ENCODE measurements around the gene PRR19. TPM values are rescaled to one million over a fixed set of nuclear protein-coding genes. Genes with fewer than 3 reads are reported as not detected.

The PRR19 gene
- total RNA-seq, 1 experiment from 2014 or later, result 3.6 TPM

- no peak overlapping the region for H3K27ac ChIP-seq (ENCODE audit: low read depth, low read length, poor library complexity, severe bottlenecking)
Measured at GRCh38 chr19:42289556-42290041, 12.3 kb upstream of the PRR19 start.

GRCh38 chr19:42290136-42290522 lies 11.8 kb upstream of the PRR19 start:
- intact Hi-C loops (cut with micrococcal nuclease; ENCODE audit: unreplicated experiment), result no loop called here
- TF ChIP-seq CTCF (conservative IDR thresholded peaks at IDR 0.05; ENCODE audit: low read depth, low read length) (no peak), EZH2 (IDR thresholded peaks at IDR 0.05; ENCODE audit: borderline replicate concordance, low read depth, low read length, poor library complexity, severe bottlenecking) (no peak)
- no peak for DNase-seq (ENCODE audit: low spot score)
- CTCF ChIA-PET, result no interaction called here
- H3K4me1 ChIP-seq (ENCODE audit: insufficient read depth, low read length, poor library complexity, severe bottlenecking), result peaks cover 13% of the 10 kb centered on the region
- POLR2A ChIA-PET (ENCODE audit: low non-redundant PET), result no interaction called here
- no peaks in the 10 kb centered on the region for H3K9me3 ChIP-seq (ENCODE audit: low read depth, low read length, poor library complexity, severe bottlenecking)
- H3K27me3 ChIP-seq (replicated peaks; ENCODE audit: insufficient read depth, low read depth, low read length, poor library complexity), result no peaks in the 10 kb centered on the region
- peaks cover 85% of the 10 kb centered on the region for H3K36me3 ChIP-seq (ENCODE audit: insufficient read depth, low read length, poor library complexity, severe bottlenecking)
- H3K27ac ChIP-seq (ENCODE audit: low read depth, low read length, poor library complexity, severe bottlenecking), result no peak overlapping the region
- no TSS peak for BruUV-seq (replicated peaks)
- H3K4me3 ChIP-seq (ENCODE audit: low read depth, low read length, poor library complexity, severe bottlenecking), result no peak overlapping the region

More at GRCh38 chr19:42289556-42290041, 12.3 kb upstream of the PRR19 start:
- Histone ChIP-seq H3K36me3 (ENCODE audit: insufficient read depth, low read length, poor library complexity, severe bottlenecking) (peaks cover 79% of the 10 kb centered on the region), H3K27me3 (replicated peaks; ENCODE audit: insufficient read depth, low read depth, low read length, poor library complexity) (no peaks in the 10 kb centered on the region), H3K4me3 (ENCODE audit: low read depth, low read length, poor library complexity, severe bottlenecking) (no peak overlapping the region), H3K9me3 (ENCODE audit: low read depth, low read length, poor library complexity, severe bottlenecking) (no peaks in the 10 kb centered on the region), H3K4me1 (ENCODE audit: insufficient read depth, low read length, poor library complexity, severe bottlenecking) (peaks cover 18% of the 10 kb centered on the region)
- intact Hi-C loops (cut with micrococcal nuclease; ENCODE audit: unreplicated experiment), result no loop called here
- no peak for DNase-seq (ENCODE audit: low spot score)
- ChIA-PET POLR2A (ENCODE audit: low non-redundant PET) (no interaction called here), CTCF (no interaction called here)
- no peak for TF ChIP-seq EZH2 (IDR thresholded peaks at IDR 0.05; ENCODE audit: borderline replicate concordance, low read depth, low read length, poor library complexity, severe bottlenecking)
- no peak for TF ChIP-seq CTCF (conservative IDR thresholded peaks at IDR 0.05; ENCODE audit: low read depth, low read length)
- BruUV-seq (replicated peaks), result no TSS peak

DNA sequence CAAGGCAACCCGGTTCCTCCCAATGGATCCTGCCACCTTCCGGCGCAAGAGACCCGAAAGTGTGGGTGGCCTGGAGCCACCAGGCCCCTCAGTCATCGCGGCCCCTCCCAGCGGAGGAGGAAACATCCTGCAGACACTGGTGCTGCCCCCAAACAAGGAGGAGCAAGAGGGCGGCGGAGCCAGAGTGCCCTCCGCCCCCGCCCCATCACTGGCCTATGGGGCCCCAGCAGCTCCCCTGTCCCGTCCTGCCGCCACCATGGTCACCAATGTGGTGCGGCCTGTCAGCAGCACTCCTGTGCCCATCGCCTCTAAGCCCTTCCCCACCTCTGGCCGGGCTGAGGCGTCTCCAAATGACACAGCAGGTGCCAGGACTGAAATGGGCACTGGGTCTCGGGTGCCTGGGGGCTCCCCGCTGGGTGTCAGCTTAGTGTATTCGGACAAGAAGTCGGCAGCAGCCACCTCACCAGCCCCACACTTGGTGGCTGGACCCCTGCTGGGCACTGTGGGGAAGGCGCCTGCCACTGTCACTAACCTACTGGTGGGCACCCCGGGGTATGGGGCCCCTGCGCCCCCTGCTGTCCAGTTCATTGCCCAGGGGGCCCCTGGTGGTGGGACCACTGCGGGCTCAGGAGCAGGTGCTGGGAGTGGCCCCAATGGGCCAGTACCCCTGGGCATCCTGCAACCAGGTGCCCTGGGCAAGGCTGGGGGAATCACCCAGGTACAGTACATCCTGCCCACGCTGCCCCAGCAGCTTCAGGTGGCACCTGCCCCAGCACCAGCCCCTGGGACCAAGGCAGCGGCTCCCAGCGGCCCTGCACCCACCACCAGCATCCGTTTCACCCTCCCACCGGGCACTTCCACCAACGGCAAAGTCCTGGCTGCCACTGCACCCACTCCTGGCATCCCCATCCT lies 11.2 kb upstream of the PRR19 start:
- no peak overlapping the region for H3K27ac ChIP-seq (ENCODE audit: low read depth, low read length, poor library complexity, severe bottlenecking)
- peaks cover 91% of the 10 kb centered on the region for H3K36me3 ChIP-seq (ENCODE audit: insufficient read depth, low read length, poor library complexity, severe bottlenecking)
- peak; percentile 54 for DNase-seq (ENCODE audit: low spot score)
- no peaks in the 10 kb centered on the region for H3K9me3 ChIP-seq (ENCODE audit: low read depth, low read length, poor library complexity, severe bottlenecking)
- POLR2A ChIA-PET (ENCODE audit: low non-redundant PET), result no interaction called here
- peaks cover 7% of the 10 kb centered on the region for H3K4me1 ChIP-seq (ENCODE audit: insufficient read depth, low read length, poor library complexity, severe bottlenecking)
- intact Hi-C loops (cut with micrococcal nuclease; ENCODE audit: unreplicated experiment), result no loop called here
- BruUV-seq (replicated peaks), result no TSS peak
- peak; percentile 48 for TF ChIP-seq CTCF (conservative IDR thresholded peaks at IDR 0.05; ENCODE audit: low read depth, low read length)
- TF ChIP-seq EZH2 (IDR thresholded peaks at IDR 0.05; ENCODE audit: borderline replicate concordance, low read depth, low read length, poor library complexity, severe bottlenecking), result no peak
- no peak overlapping the region for H3K4me3 ChIP-seq (ENCODE audit: low read depth, low read length, poor library complexity, severe bottlenecking)
- CTCF ChIA-PET, result no interaction called here
- no peaks in the 10 kb centered on the region for H3K27me3 ChIP-seq (replicated peaks; ENCODE audit: insufficient read depth, low read depth, low read length, poor library complexity)
